HT-29 (cell line): ENCODE data around the gene SPATA13. TPM values are rescaled to one million over a fixed set of nuclear protein-coding genes. Genes with fewer than 3 reads are reported as not detected.

Experiments used
- DNase-seq: peaks from one replicate; pipeline ENCODE4 v3.0.0-alpha.2; 2015; ENCODE audit warnings: low spot score
- total RNA-seq: library from RNA; depleted of rRNA; stranded (reverse); fragments of >200 nt; shearing (Covaris generic); gene quantifications from 2 replicates; pipeline ENCODE4 v1.2.3, GENCODE V29; 2014

Gene SPATA13
- total RNA-seq, 1 experiment from 2014 or later = 52.5 TPM

DNA sequence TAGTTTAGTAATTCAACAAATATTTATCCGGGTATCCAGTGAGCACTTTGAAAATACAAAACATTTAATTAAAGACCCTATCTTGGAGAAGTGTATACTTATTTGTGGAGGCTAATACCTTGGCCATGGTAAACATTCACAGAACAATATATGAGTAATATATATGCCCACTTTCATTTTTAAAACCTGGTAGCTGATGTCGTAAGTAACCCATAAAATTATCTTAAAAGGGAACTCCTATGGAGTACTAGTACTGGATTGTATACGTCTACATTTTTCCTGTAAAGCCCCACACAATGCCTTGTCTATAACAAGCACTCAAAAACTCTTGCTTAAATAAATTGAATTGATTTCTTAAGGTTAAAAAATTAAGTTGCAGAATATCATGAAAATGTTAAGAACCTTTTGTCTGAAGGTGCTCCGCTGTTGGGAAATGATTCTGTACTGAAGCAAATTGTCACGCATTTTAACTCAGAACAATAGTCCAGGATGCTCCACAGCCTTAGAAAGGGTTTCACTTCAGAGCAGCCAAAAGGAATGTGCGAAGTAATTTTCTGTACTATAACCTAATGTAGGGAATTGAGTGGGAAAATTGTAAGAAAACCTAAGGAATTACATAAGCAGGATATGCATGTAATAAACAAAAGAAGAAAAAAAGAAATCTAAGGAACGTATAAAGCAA, 90.0 kb downstream of the SPATA13 start:
- no peak for DNase-seq

DNA sequence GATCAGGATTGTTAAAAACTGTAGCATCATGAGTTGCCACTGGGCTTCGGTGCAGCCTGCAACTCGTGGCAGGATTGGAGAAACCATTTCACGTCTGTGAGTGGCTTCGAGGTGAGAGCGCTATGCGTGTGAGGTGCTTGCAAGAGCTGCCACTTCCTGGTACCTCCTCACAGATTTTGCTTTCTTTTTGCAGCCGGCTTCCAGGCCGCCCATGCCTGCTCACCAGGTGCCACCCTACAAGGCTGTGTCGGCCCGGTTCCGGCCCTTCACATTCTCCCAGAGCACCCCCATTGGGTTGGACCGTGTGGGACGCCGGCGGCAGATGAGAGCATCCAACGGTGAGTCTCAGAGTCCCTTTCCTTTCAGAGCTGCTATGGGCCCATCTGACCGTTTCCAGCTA, 91.0 kb downstream of the SPATA13 start:
- no peak for DNase-seq

DNA sequence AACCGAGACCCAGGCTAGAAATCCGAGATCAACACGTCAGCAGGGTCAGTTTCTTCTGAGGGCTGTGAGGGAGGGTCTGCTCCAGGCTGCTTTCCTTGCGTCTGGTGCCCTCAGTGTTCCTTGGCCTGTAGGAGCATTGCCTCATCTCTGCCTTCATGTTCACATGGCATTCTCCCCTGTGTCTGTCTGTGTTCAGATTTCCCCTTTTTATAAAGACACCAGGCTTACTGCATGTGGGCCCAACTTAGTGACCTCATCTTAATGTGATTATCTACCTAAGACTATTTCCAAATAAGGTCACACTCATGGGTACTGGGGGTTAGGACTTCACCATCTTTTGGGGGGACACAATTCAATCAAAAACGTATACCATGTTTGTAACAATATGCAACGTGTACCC, 91.6 kb downstream of the SPATA13 start:
- no peak for DNase-seq

DNA sequence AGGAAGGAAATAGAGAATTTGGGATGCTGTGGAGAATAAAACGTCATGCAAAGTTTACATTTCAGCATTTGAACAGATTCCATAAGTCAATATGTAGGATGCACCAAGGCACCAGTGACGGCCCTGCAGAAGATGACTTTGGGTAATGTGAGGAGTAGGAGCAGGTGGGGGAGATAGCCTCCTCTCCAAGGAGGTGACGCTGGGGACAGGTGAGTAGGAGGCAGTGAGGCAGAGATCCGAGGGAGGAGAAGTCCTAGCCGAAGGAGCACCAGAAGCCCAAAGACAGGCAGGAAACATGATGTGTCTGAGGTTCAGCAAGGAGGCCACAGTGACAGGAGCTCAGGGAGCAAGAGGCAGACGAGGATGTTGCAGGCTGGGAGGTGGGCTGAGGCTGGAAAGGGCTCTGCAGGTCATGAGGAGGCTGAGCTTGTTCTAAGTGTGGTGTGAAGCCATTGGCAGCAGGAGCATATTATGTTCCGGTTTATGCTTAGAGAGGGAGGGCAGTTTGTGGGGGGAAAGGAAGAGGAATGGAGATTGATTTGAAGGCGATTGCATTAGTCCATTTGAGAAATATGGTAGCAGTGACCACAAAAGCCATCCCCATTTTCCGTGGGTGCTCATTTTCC, 93.1 kb downstream of the SPATA13 start:
- DNase-seq = no peak

DNA sequence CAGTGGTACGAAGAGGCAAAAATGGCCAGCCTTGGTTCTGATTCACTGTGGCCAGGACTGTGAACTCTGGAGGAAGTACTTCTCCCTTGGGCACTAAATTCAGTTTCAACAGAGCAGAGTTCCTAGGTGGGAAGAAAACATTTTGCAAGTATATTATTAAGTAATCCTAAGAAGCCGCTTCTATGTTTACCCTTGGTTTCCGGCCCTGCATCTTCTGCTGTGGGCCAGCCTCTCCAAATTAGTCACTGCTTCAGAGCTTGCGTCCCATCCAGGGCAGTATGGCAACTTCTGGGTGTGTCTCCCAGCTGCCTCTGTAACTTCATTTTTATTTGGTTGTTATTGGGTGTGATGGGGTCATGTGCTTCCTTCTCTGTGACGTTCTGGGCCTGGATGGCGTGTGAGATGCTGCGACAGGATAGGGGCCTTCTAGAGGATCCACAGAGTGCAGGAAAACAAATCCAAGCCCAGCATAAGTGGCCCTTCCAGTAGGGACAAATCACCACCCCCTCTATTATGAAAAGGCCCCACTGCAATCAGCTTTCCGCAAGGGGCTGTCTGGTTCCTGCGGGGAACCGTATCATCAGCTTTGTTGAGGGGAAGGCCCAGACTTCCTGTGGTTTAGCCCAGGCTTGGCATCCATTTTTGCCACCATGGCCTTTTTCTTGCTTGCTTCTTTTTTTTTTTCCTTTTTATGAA, 93.8 kb downstream of the SPATA13 start:
- DNase-seq = no peak

DNA sequence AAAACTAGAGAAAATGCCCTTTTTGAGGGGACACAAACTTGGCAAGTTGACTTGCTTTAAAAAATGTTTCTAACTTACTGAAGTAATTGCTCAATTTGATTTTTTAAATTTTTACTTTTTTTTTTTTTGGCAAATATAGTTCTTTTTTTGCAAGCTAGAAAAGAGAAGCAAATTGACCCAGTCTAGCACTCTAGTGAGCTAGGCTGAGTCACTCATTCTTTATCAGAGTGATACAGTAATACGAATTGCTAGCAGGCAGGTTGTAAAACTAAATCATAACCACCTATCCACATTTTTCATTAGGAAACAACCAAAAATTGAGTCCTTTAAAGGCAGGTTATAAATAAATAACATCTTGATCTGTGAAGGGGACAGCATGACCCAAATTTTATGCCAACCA, 97.0 kb downstream of the SPATA13 start:
- no peak for DNase-seq

DNA sequence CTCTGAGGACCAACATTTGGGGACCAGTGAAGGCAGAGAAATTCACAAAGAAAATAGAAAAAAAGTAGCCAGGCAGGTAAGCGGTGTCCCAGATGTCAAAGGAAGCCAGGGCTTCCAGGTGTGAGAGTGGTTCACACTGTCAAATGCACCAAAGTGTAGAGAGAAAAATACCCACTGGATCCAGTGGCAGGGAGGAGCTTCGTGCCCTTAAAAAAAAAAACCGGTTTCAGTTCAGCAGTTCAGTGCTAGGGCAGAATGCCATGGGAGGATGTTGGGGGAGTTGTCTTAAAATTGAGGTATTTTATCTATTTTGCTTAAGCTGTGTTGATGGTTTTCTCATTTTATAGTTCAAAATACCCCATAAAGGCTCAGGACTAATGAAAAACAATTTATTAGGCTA, 101.0 kb downstream of the SPATA13 start:
- DNase-seq = no peak

DNA sequence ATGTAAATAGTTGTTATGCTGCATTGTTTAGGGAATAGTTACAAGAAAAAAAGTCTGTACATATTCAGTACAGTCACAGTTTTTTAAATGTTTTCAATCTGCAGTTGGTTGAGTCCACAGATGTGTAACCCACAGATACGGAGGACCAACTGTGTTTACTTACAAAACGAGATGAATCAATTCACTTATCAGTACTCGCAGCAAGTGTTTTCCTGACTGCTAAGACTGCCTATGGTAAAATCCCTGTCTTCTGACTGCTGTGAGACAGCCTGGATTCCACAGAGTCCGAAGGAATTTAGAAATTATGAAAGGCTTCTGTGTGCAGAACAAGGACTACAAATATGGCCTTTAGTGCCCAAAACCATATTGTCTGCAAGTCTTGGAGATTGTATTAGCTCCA, 103.1 kb downstream of the SPATA13 start:
- DNase-seq = no peak

DNA sequence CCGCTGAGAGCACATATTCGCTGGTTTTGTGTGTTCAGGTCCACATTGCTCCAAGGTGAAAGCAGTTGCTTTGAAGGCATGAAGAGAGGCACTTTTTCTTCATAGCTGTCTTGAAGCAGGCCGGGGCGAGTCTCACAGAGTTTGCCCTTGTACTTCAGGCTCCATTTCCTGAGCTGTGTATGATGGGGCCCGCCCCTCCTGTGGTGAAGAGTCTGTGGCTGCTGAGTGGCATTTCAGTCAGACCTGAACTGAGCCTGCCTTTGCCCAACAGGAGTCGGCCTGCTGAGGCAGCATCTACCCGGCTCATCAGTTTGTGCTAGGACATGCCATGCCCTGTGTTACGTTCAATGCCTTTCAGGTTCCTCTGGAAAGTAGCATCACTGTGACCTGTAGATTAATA, 104.5 kb downstream of the SPATA13 start:
- no peak for DNase-seq

DNA sequence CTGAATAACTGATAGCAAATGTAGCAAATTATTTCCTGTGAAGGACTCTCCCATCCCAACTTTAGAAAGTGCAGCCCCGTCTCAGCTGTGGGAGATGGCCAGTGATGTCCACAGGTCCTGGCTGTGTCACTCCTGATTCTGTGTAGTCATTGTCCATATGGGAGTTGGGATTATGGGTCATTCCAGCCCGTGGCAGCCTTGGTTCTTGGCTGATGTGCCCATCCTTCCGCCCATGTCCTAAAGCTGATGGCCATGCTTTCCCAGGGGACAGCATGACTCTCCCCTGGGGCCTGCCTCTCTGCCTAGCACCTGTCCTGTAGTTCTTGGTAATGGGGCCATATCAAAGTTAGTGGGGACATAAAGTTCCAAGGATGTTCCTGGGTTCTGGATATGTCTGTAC, 104.9 kb downstream of the SPATA13 start:
- no peak for DNase-seq

DNA sequence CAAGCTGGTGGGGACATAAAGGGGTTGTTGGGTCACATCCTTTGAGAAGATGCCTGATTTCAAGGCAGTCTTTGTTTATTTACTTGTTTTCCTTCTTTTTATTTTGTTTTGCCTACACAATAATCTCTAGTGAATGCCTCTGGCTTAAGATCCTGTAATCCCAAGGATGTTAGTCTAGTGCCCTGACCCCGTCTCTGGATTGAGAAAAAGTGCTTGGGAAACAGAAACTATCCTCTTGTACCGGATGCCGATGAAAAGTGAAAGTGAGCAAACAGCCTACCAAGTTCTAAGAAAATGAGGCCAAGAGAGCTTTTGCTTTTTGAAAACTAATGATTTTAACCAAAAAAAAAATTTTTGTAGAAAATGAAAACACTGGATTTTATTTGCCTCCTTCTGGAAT, 106.8 kb downstream of the SPATA13 start:
- no peak for DNase-seq

DNA sequence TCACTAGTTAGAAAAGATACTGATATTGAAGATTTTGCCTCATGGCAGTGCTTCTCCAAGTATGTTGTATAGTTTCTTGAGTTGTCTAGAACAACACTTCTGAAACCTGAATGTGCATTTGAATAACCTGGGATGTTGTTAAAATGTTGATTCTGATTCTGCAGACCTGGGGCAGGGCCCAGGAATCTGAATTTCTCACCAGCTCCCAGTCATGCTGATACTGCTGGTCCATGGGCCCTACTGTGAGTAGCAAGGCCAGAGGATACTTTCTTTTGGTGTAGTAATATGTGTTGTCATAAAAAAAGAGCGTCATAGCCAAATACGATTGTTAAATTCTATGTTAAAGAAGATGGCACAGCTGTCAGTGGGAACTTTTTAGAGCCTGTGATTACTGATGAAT, 107.3 kb downstream of the SPATA13 start:
- DNase-seq = no peak

DNA sequence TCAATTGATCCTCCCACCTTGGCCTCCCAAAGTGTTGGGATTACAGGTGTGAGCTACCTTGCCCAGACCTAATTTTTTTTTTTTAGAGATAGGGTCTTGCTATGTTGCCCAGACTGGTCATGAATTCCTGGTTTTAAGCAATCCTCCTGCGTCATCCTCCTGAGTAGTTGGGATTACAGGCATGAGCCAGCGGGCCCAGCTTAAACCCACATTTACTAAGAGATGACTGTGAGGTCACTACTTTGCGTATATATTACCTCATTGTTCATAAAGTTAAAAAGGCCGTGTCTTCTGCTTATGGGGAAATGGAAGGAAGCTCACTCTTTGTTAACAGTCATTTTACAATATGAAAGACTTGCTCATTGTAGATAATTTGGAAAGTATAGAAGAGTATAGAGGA, 109.3 kb downstream of the SPATA13 start:
- DNase-seq = no peak

DNA sequence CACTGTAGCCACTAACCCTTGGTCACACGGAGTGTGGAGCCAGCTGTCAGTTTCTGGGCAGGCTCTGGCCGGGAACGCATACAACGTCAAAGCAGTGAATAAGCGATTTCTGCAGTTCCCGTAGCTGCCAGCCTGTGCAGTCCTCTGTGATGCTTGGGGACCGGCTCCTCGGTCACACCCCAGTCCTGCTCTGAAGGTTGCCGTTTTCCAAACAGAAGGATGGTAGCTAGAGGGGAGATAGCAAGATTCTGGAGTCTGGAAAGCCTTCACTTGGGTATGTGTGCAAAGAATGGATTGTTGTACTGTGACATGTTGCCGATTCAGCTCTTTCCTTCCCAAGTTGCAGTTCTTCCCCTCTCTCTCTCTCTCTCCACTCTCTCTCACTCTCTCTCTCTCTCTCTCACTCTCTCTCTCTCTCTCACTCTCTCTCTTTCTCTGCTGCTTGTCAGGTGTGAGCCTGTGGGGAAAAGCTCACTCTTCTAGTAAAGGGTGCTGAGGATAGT, 110.2 kb downstream of the SPATA13 start:
- no peak for DNase-seq

DNA sequence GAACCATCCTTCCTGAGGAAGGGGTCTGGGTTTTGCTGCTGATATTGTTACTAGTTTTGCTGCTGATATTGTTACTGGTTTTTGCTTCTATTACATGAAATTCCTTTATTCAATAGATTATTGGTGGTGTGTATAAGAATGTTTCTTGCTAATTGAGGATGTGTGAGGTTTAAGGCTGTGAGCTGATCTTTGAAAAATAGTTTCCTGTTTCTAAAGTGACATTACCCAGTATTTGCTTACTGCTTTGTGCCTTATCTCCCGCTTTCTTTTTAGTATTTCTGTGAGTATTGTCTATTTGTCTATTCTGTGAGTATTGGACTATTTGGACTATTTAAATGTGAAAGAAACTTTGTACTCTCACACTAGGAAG, 110.7 kb downstream of the SPATA13 start:
- DNase-seq = no peak

DNA sequence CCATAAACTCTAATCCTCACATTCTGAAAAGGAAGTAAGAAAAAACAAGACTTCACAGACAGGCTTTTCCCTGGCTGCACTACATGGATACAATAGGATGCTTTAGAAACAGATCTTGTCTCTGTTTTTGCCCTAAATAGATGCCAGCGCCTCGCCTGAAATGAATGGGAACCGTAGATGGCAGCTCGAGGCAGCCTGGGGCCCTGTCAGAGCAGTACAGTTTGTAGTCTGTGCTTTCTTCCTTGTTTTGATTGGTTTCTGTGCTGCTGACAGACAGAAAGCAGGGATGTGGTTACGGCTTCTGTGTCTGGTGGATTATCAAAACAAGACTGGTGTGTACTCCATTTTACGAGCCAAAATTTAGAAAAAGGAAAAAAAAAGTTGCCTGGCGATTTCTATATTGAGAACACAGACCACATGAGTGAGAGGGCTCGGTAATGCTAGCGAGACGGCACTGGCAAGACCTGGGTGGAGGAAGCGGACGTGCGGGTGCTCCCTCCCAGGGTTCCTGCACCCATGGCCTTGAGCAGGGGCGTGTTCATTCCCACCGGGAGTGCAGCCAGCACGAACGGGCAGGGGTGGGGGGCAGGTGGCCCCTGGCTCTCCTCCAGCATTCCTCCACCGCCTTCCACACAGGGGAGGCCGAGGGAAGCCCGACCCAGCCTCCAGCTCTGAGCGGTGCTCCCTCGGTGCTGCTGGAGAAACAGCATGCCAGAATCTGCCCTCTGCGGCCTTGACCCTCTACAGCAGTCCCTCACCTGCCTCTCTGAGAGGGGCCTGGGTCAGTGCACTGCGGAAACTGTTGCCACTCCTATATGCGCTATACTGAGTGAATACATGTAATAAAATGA, 111.3 kb downstream of the SPATA13 start:
- no peak for DNase-seq

DNA sequence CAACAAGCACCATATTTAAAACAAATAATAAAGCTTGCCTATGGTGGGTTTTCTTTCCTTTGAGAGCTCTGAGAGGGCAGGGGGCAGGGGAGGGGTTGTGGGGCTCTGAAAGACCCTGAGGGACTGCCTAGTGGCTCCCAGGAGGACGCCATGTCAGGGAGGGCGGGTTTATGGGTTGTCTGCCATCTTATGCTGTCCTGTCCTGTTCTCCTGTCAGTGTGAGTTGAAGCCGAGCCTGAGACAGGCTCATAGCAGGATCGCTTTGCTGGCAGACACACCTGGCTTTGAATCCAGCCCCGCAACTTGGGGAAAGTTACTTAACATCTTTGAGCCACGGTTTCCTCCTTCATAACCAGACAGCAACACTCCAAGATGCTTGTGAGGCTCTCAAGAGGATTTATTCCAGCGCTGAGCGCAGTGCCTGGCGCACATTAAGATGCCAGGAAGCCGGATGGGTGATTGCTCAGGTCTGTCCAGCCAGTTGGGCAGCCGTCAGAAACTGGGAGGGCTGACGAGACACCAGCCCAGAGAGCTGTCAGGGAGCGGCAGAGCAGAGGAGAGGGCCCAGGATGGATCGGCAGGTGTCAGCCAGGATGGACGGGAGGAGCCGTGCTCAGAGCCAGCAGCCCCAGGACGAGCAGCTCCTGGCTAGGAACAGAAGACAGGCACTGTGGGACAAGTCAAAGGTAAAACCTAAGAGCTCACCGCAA, 112.1 kb downstream of the SPATA13 start:
- DNase-seq = no peak

DNA sequence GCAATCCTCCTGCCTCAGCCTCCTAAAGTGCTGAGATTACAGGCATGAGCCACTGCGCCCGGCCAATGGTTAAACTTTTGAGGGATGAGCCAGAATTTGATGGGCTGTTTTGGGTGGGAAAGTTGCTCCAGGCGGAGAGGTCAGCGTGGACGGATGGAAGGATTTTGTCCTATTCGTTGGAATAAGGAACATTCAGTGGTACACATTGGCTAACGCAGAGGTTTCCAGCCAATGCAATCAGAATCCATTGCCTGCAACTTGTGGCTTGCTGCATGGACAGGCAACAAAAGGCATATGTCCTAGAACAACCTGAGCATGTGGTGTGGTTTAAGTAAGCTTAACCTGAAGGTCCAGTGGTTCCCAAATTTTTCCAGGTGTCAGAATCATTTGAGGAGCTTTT, 113.4 kb downstream of the SPATA13 start:
- DNase-seq = no peak

DNA sequence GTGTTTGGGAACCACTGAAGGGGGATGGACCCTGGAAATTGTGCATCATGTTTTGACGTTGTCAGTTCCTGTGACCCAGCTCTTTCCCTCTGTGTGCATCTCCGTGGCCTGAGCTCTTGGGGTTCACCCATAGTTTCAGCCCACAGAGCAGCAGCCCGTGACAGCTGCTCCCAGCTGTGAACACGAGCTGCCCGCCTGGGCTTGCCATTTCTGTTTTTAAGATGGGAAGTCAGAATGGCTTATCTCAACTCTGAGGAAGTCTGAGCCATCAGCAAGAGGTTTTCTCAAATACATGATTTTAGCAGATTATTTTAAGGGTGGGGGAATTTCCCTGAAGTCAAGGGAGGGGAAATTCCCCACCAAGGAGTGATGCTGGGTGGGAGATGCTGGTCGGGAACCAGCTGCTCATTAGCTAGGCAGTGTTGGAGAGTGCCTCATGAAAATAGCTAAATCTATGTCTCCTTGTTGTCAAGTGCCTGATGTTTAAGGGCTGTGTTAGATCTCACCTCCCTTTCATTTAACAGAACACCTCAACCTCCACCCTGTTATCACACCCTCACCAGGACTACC, 114.0 kb downstream of the SPATA13 start:
- DNase-seq = no peak

DNA sequence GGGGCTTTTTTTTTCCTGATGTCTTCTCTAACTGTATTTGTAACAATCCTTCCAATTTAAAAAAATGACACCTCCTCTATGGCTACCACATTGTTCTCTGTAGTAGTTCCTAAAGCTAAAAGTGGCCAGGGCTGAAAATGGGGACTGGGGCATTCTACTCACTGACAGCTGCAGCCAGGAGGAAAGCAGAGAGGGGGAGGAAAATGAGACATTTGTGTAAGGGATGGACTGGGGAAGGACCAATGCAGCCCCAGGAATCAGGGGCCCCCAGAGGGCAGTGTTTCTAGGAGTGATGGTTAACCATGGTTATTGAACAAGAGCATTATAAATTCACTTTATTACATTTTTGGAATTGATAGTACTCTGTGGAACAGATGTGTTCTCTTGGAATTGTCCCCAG, 114.5 kb downstream of the SPATA13 start:
- DNase-seq = no peak

DNA sequence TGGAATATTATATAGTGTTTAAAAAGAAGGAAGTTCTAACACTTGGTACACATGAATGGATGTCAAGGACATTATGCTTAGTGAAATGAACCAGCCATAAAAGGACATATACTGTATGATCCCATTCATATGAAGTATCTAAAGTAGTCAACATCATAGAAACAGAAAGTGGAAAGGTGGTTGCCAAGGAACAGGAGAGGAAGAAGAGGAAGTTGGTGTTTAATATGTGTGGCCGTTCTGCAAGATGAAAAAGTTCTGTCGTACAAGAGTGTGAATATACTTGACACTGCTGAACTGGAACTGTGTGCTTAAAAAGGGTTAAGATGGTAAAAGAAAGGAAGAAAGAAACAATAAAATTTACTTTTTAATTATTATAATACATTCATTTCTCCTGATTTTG, 115.8 kb downstream of the SPATA13 start:
- DNase-seq = no peak
